ENCODE results near the gene TEX14. TPM values are rescaled to one million over a fixed set of nuclear protein-coding genes. Genes with fewer than 3 reads are reported as not detected.
"Not testable (repeated sequence)": the region's sequence is repeated elsewhere in the genome, so short reads cannot be mapped to it uniquely, and the experiment has no call there.

TEX14 gene
- total and polyA plus RNA-seq, 8 donors = 0.03 to 0.06 TPM; not detected in 6

- Histone ChIP-seq H3K36me3 (no peaks in the 10 kb centered on the region), H3K9me3 (no peaks in the 10 kb centered on the region), H3K27me3 (no peaks in the 10 kb centered on the region), H3K4me3 (no peak overlapping the region), H3K27ac (no peak overlapping the region), H3K4me1 (no peaks in the 10 kb centered on the region)
- TF ChIP-seq POLR2AphosphoS5 (IDR thresholded peaks at IDR 0.05) (no peak), CTCF (IDR thresholded peaks at IDR 0.05) (no peak), POLR2A (IDR thresholded peaks at IDR 0.05) (no peak), EP300 (IDR thresholded peaks at IDR 0.05) (no peak)
- 52 to 86% (median 79%) methylated on average over 1 of the region's 1 CpG for WGBS, 5 donors
- no peak for DNase-seq
- intact Hi-C loops (cut with DNase I; ENCODE audit: low total_unique reads) = no loop called here
Observed at GRCh38 chr17:58560511-58560910, 131.3 kb downstream of the TEX14 start.

GRCh38 chr17:58557981-58558380, 133.9 kb downstream of the TEX14 start:
- no peaks in the 10 kb centered on the region for H3K27me3 ChIP-seq
- H3K36me3 ChIP-seq = no peaks in the 10 kb centered on the region
- H3K27ac ChIP-seq = no peak overlapping the region
- no peaks in the 10 kb centered on the region for H3K9me3 ChIP-seq
- WGBS, 5 donors = 74 to 79% (median 76%) methylated on average over 3 of the region's 3 CpGs
- intact Hi-C loops (cut with DNase I; ENCODE audit: low total_unique reads) = no loop called here
- no peak overlapping the region for H3K4me3 ChIP-seq
- H3K4me1 ChIP-seq = no peaks in the 10 kb centered on the region
- TF ChIP-seq POLR2A (IDR thresholded peaks at IDR 0.05) (no peak), EP300 (IDR thresholded peaks at IDR 0.05) (no peak), CTCF (IDR thresholded peaks at IDR 0.05) (no peak), POLR2AphosphoS5 (IDR thresholded peaks at IDR 0.05) (no peak)
- DNase-seq = no peak

GRCh38 chr17:58556833-58557250, 135.0 kb downstream of the TEX14 start:
- Histone ChIP-seq H3K27ac (no peak overlapping the region), H3K9me3 (no peaks in the 10 kb centered on the region), H3K4me1 (no peaks in the 10 kb centered on the region), H3K4me3 (no peak overlapping the region), H3K27me3 (no peaks in the 10 kb centered on the region), H3K36me3 (no peaks in the 10 kb centered on the region)
- no peak for DNase-seq
- TF ChIP-seq CTCF (IDR thresholded peaks at IDR 0.05) (no peak), EP300 (IDR thresholded peaks at IDR 0.05) (no peak), POLR2AphosphoS5 (IDR thresholded peaks at IDR 0.05) (no peak), POLR2A (IDR thresholded peaks at IDR 0.05) (no peak)
- WGBS, 5 donors = 56 to 79% (median 63%) methylated on average over 5 of the region's 5 CpGs
- intact Hi-C loops (cut with DNase I; ENCODE audit: low total_unique reads) = no loop called here

GRCh38 chr17:58555109-58555508, 136.7 kb downstream of the TEX14 start:
- H3K36me3 ChIP-seq; H3K4me1 ChIP-seq; H3K4me3 ChIP-seq; H3K27me3 ChIP-seq; DNase-seq; intact Hi-C loops (cut with DNase I; ENCODE audit: low total_unique reads); H3K9me3 ChIP-seq; H3K27ac ChIP-seq: not testable (repeated sequence)
- WGBS, 5 donors = 81 to 89% (median 82%) methylated on average over 3 of the region's 3 CpGs

DNA sequence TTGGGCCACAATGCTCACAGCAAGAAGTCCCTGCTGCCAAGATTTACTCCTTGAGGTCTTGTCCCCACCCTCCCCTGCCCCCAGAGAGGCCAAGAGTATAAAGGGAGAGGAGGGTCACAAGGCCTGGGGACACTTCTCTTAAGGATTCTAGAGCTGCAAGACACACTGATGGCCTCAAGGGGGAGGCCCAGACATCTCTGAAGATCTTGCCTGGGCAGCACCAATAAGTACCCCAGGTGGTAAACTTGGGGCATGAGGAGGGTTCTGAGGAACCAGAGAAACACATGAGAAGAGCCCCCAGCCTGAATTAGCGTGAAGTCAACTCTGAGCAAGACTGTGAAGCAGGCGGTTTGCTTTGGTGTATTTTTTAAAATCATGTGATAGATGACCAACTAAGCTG, 150.6 kb downstream of the TEX14 start:
- no peaks in the 10 kb centered on the region for H3K36me3 ChIP-seq
- no peaks in the 10 kb centered on the region for H3K9me3 ChIP-seq
- H3K4me1 ChIP-seq = no peaks in the 10 kb centered on the region
- no peak for TF ChIP-seq CTCF (IDR thresholded peaks at IDR 0.05)
- no peak for TF ChIP-seq POLR2A (IDR thresholded peaks at IDR 0.05)
- TF ChIP-seq EP300 (IDR thresholded peaks at IDR 0.05) = no peak
- no peak for TF ChIP-seq POLR2AphosphoS5 (IDR thresholded peaks at IDR 0.05)
- H3K4me3 ChIP-seq = no peak overlapping the region
- DNase-seq = no peak
- no peak overlapping the region for H3K27ac ChIP-seq
- no peaks in the 10 kb centered on the region for H3K27me3 ChIP-seq
- intact Hi-C loops (cut with DNase I; ENCODE audit: low total_unique reads) = no loop called here
- WGBS, 5 donors = 80 to 93% (median 85%) methylated on average over 2 of the region's 2 CpGs
